Myocyte (in vitro differentiated cells): ENCODE measurements around the gene ATP2B2. TPM values are rescaled to one million over a fixed set of nuclear protein-coding genes. Genes with fewer than 3 reads are reported as not detected.
"Not testable (repeated sequence)": the region's sequence is repeated elsewhere in the genome, so short reads cannot be mapped to it uniquely, and the experiment has no call there.

ENCODE experiments used
- DNase-seq: peaks from one replicate; pipeline ENCODE4 v3.0.0-alpha.2; 2012; ENCODE audit warnings: low read depth
- total RNA-seq: library from RNA; depleted of rRNA; stranded (reverse); fragments of >200 nt; gene quantifications from 2 replicates; pipeline ENCODE4 v1.2.3, GENCODE V29; 2014

The ATP2B2 gene
- total RNA-seq, 1 donor from 2014 or later, result 0.24 TPM

- no peak for DNase-seq
Measured at GRCh38 chr3:10305331-10305902, 200.0 kb downstream of the ATP2B2 start.

GRCh38 chr3:10304905-10305304 lies 200.5 kb downstream of the ATP2B2 start:
- DNase-seq, result no peak

GRCh38 chr3:10303785-10304184 lies 201.6 kb downstream of the ATP2B2 start:
- DNase-seq, result no peak

GRCh38 chr3:10303105-10303504 lies 202.3 kb downstream of the ATP2B2 start:
- DNase-seq, result no peak

GRCh38 chr3:10300087-10300486 lies 205.3 kb downstream of the ATP2B2 start:
- DNase-seq, result no peak

- no peak for DNase-seq
Measured at GRCh38 chr3:10299679-10300078, 205.7 kb downstream of the ATP2B2 start.

- DNase-seq, result no peak
Measured at GRCh38 chr3:10299175-10299574, 206.2 kb downstream of the ATP2B2 start.

- not testable (repeated sequence) for DNase-seq
Measured at GRCh38 chr3:10298064-10298463, 207.3 kb downstream of the ATP2B2 start.

GRCh38 chr3:10294030-10294586 lies 211.3 kb downstream of the ATP2B2 start:
- DNase-seq, result no peak

- no peak for DNase-seq
Measured at GRCh38 chr3:10292505-10293419, 212.6 kb downstream of the ATP2B2 start, which contains the start of gene GHRL. Gene GHRL (minus strand): TSS chr3:10292947. CDS start chr3:10290180, 2,767 bp downstream.

GRCh38 chr3:10291641-10292040 lies 213.7 kb downstream of the ATP2B2 start:
- DNase-seq, result no peak

GRCh38 chr3:10290481-10291176 lies 214.8 kb downstream of the ATP2B2 start:
- no peak for DNase-seq

- no peak for DNase-seq
Measured at GRCh38 chr3:10289787-10290355, 215.5 kb downstream of the ATP2B2 start.

GRCh38 chr3:10289077-10289476 lies 216.3 kb downstream of the ATP2B2 start:
- no peak for DNase-seq

GRCh38 chr3:10288575-10288960 lies 216.8 kb downstream of the ATP2B2 start:
- no peak for DNase-seq

GRCh38 chr3:10287936-10288574 lies 217.3 kb downstream of the ATP2B2 start:
- no peak for DNase-seq

GRCh38 chr3:10286596-10287295 lies 218.6 kb downstream of the ATP2B2 start:
- peak; percentile 84 for DNase-seq

- no peak for DNase-seq
Measured at GRCh38 chr3:10286133-10286524, 219.3 kb downstream of the ATP2B2 start.

- DNase-seq, result no peak
Measured at GRCh38 chr3:10285272-10286132, 219.9 kb downstream of the ATP2B2 start.
